GM12878 (cell line): ENCODE data around the gene DSG2. TPM values are rescaled to one million over a fixed set of nuclear protein-coding genes. Genes with fewer than 3 reads are reported as not detected.

Experiments
- ATAC-seq: fragments of 200-7000 bp; cut with Tn5 transposase; 3 replicates; pipeline ENCODE4 v1.9.1; 2020; ENCODE audit warnings: mild to moderate bottlenecking, moderate library complexity
- BruUV-seq: library from RNA; stranded (reverse); fragments of 400-500 nt; replicated peaks from 2 replicates; lab custom pipeline; 2021; lab: Mats Ljungman, UMichigan
- CTCF ChIA-PET: fragments of 300-600 bp; sonication (Branson Sonifier 250); formaldehyde crosslinking; extraction: SDS; loops from one replicate; lab custom pipeline; 2021; ENCODE audit warnings: inconsistent platforms; lab: Yijun Ruan, JAX
- POLR2A ChIA-PET: fragments of 350-600 bp; formaldehyde crosslinking; extraction: SDS; loops from one replicate; lab custom pipeline; 2021; ENCODE audit warnings: inconsistent platforms; lab: Charles Lee
- RAD21 ChIA-PET: fragments of 300-600 bp; sonication (Branson Sonifier 250); formaldehyde crosslinking; loops from one replicate; lab custom pipeline; 2023; ENCODE audit warnings: antibody characterized with exemption; ENCODE audit not compliant: unreplicated experiment; lab: Charles Lee
- SMC1A ChIA-PET: fragments of 300-600 bp; sonication (Branson Sonifier 250); formaldehyde crosslinking; loops from one replicate; lab custom pipeline; 2023; ENCODE audit not compliant: unreplicated experiment, uncharacterized antibody; lab: Charles Lee
- DNase-seq: peaks from one replicate; pipeline ENCODE4 v3.0.0-alpha.2; 2011; ENCODE audit warnings: low read depth, low spot score
- FAIRE-seq: peaks from 3 replicates; lab custom pipeline; 2011; peaks lifted over from hg19 to GRCh38; lab: Jason Lieb, UNC
- H2AFZ ChIP-seq: 2 replicates; pipeline ENCODE4 v1.6.0; 2011; ENCODE audit warnings: low read depth, low read length, control low read depth; ENCODE audit not compliant: control insufficient read depth
- H3K27ac ChIP-seq: 2 replicates; pipeline ENCODE4 v1.5.1; 2011; ENCODE audit warnings: control low read depth; ENCODE audit not compliant: control insufficient read depth, insufficient read depth
- H3K27me3 ChIP-seq, 2 experiments: replicated peaks in 1 of 2; 2 replicates each; pipeline versions ENCODE4 v1.6.0 to v1.6.1; 2011; ENCODE audit warnings: low read length in 1 of 2; ENCODE audit not compliant: control insufficient read depth in 2 of 2, insufficient read depth in 2 of 2
- H3K36me3 ChIP-seq, 2 experiments: 2 replicates each; pipeline ENCODE4 v1.5.1; 2011; ENCODE audit warnings: low read length in 1 of 2; ENCODE audit not compliant: control insufficient read depth in 2 of 2, insufficient read depth in 2 of 2
- H3K4me1 ChIP-seq: 2 replicates; pipeline ENCODE4 v1.6.1; 2011; ENCODE audit warnings: mild to moderate bottlenecking, low read length, moderate library complexity, mixed read lengths; ENCODE audit not compliant: control insufficient read depth, insufficient read depth
- H3K4me2 ChIP-seq: 2 replicates; pipeline ENCODE4 v1.6.0; 2011; ENCODE audit warnings: control low read depth; ENCODE audit not compliant: control insufficient read depth, insufficient read depth
- H3K4me3 ChIP-seq: fragments of 200-600 bp; sonication (generic); 2 replicates; pipeline ENCODE4 v1.5.1; 2016
- H3K79me2 ChIP-seq: 2 replicates; pipeline ENCODE4 v1.6.0; 2011; ENCODE audit warnings: low read length; ENCODE audit not compliant: control insufficient read depth, insufficient read depth
- H3K9ac ChIP-seq: 2 replicates; pipeline ENCODE4 v1.8.0; 2011; ENCODE audit warnings: low read length, control low read depth, mixed read lengths; ENCODE audit not compliant: control insufficient read depth, insufficient read depth
- H3K9me3 ChIP-seq: replicated peaks from 3 replicates; pipeline ENCODE4 v1.5.1; 2011; ENCODE audit warnings: mild to moderate bottlenecking, low read length; ENCODE audit not compliant: control insufficient read depth, insufficient read depth
- H4K20me1 ChIP-seq: 2 replicates; pipeline ENCODE4 v1.6.0; 2011; ENCODE audit not compliant: control insufficient read depth, insufficient read depth
- BACH1 ChIP-seq: fragments of 450-650 bp; IDR thresholded peaks from 2 replicates; pipeline ENCODE4 v1.6.1; 2017; ENCODE audit warnings: mild to moderate bottlenecking, borderline replicate concordance
- BCL3 ChIP-seq: IDR thresholded peaks from 2 replicates; pipeline ENCODE4 v1.6.1; 2011; ENCODE audit warnings: borderline replicate concordance, low read depth, mild to moderate bottlenecking, moderate library complexity, low read length; ENCODE audit not compliant: insufficient read depth, poor library complexity, severe bottlenecking
- BMI1 ChIP-seq: fragments of 450-650 bp; IDR thresholded peaks from 2 replicates; pipeline ENCODE4 v1.6.1; 2016; ENCODE audit warnings: mild to moderate bottlenecking, moderate library complexity, borderline replicate concordance
- BRCA1 ChIP-seq: IDR thresholded peaks from 2 replicates; pipeline ENCODE4 v1.6.1; 2011; ENCODE audit warnings: low read depth, low read length, improper control_type of control experiment
- CHD2 ChIP-seq: IDR thresholded peaks from 2 replicates; pipeline ENCODE4 v1.6.1; 2011; ENCODE audit warnings: low read depth, low read length, improper control_type of control experiment, borderline replicate concordance
- CREM ChIP-seq: IDR thresholded peaks from 2 replicates; pipeline ENCODE4 v1.6.1; 2014; ENCODE audit warnings: antibody characterized with exemption, low read depth
- DPF2 ChIP-seq: fragments of 450-650 bp; IDR thresholded peaks from 2 replicates; pipeline ENCODE4 v1.6.1; 2017; ENCODE audit warnings: mild to moderate bottlenecking
- EED ChIP-seq: sonication (generic); IDR thresholded peaks from 2 replicates; pipeline ENCODE4 v1.6.1; 2016; ENCODE audit warnings: antibody characterized with exemption, low read depth
- EGR1 ChIP-seq, 2 experiments: IDR thresholded peaks; 1 replicate in 1 of 2; 2 replicates in 1 of 2; pipeline ENCODE4 v1.6.1; 2011 to 2012; ENCODE audit warnings: low read depth in 2 of 2, low read length in 2 of 2, borderline replicate concordance in 1 of 2, mild to moderate bottlenecking in 1 of 2, moderate library complexity in 1 of 2
- EP300 ChIP-seq, 2 experiments: fragments of 150-350 bp in 1 of 2; IDR thresholded peaks; 2 replicates each; pipeline ENCODE4 v1.6.1; 2011 to 2012; ENCODE audit warnings: low read depth in 2 of 2, low read length in 2 of 2, borderline replicate concordance in 1 of 2, improper control_type of control experiment in 1 of 2, inconsistent platforms in 1 of 2; ENCODE audit not compliant: control insufficient read depth in 1 of 2
- FOXM1 ChIP-seq: IDR thresholded peaks from 2 replicates; pipeline ENCODE4 v1.6.1; 2012; ENCODE audit warnings: low read depth, mild to moderate bottlenecking, inconsistent platforms, low read length, moderate library complexity
- GATAD2B ChIP-seq: fragments of 450-650 bp; conservative IDR thresholded peaks from 2 replicates; pipeline ENCODE4 v1.6.1; 2017; ENCODE audit warnings: low read depth, mild to moderate bottlenecking, moderate library complexity
- HCFC1 ChIP-seq: fragments of 150-350 bp; IDR thresholded peaks from 2 replicates; pipeline ENCODE4 v1.6.1; 2014; ENCODE audit warnings: low read length
- IKZF1 ChIP-seq: fragments of 450-650 bp; conservative IDR thresholded peaks from 2 replicates; pipeline ENCODE4 v1.6.1; 2017; ENCODE audit warnings: antibody characterized with exemption, mild to moderate bottlenecking
- IKZF2 ChIP-seq, 2 experiments: fragments of 450-650 bp; IDR thresholded peaks; 2 replicates each; pipeline ENCODE4 v1.6.1; 2017; ENCODE audit warnings: mild to moderate bottlenecking in 2 of 2, moderate library complexity in 2 of 2
- MEF2A ChIP-seq: IDR thresholded peaks from 2 replicates; pipeline ENCODE4 v1.6.1; 2011; ENCODE audit warnings: low read depth, mild to moderate bottlenecking, low read length, moderate library complexity; ENCODE audit not compliant: insufficient read depth
- MEF2B ChIP-seq: fragments of 450-650 bp; IDR thresholded peaks from 2 replicates; pipeline ENCODE4 v1.6.1; 2018; ENCODE audit warnings: mild to moderate bottlenecking, moderate library complexity; ENCODE audit not compliant: partially characterized antibody, poor library complexity, severe bottlenecking
- MTA2 ChIP-seq: fragments of 450-650 bp; IDR thresholded peaks from 2 replicates; pipeline ENCODE4 v1.6.1; 2016; ENCODE audit warnings: low read depth, mild to moderate bottlenecking, moderate library complexity
- NKRF ChIP-seq: fragments of 450-650 bp; conservative IDR thresholded peaks from 2 replicates; pipeline ENCODE4 v1.6.1; 2017; ENCODE audit warnings: mild to moderate bottlenecking, moderate library complexity
- RELA ChIP-seq: fragments of 450-650 bp; IDR thresholded peaks from 2 replicates; pipeline ENCODE4 v1.8.0; 2014; ENCODE audit warnings: borderline replicate concordance; ENCODE audit not compliant: partially characterized antibody
- RUNX3 ChIP-seq: IDR thresholded peaks from 2 replicates; pipeline ENCODE4 v1.6.1; 2012; ENCODE audit warnings: low read length, inconsistent platforms
- TCF12 ChIP-seq: IDR thresholded peaks from 2 replicates; pipeline ENCODE4 v1.6.1; 2011; ENCODE audit warnings: low read depth, mild to moderate bottlenecking, low read length
- ZNF274 ChIP-seq: IDR thresholded peaks from one replicate; pipeline ENCODE4 v1.8.0; 2011; ENCODE audit not compliant: insufficient read length, insufficient read depth
- WGBS: methylation state at CpG from one replicate; pipeline ENCODE4 v1.1.6; 2016; ENCODE audit warnings: low lambda C conversion rate; ENCODE audit not compliant: insufficient replicate concordance, insufficient coverage; ENCODE audit errors: missing lambda C conversion rate; 5-methylcytosine and 5-hydroxymethylcytosine counted together
- in situ Hi-C: fragments of 300-500 bp; cut with MboI; formaldehyde crosslinking; loops from 9 replicates; pipeline ENCODE4 v1.14.3; 2018; ENCODE audit warnings: mixed read lengths
- intact Hi-C: fragments of 100-400 bp; cut with micrococcal nuclease; formaldehyde crosslinking; loops from one replicate; pipeline ENCODE4 v1.14.2; 2022; ENCODE audit not compliant: unreplicated experiment
- polyA plus RNA-seq, 11 experiments: library from polyadenylated mRNA; depleted of rRNA in 4 of 11; unstranded in 6 of 11; stranded (reverse) in 5 of 11; fragments of >200 nt; fragmentation: Nextera tagmentation in 4 of 11; fragmentation: Illumina TruSeq in 1 of 11; extraction: Ambion mirVana in 4 of 11; extraction: Trizol in 1 of 11; gene quantifications; 1 replicate in 1 of 11; 2 replicates in 10 of 11; pipeline versions ENCODE4 v1.2.1 to v1.2.3, GENCODE V29; 2011 to 2016; ENCODE audit warnings: inconsistent platforms in 2 of 11, missing spikeins in 2 of 11, low read depth in 1 of 11
- total RNA-seq, 4 experiments: library from RNA; depleted of rRNA in 3 of 4; stranded (reverse); fragments of >200 nt in 3 of 4; fragmentation: Illumina TruSeq in 1 of 4; extraction: Trizol in 1 of 4; gene quantifications; 2 replicates each; pipeline versions ENCODE4 v1.2.1 to v1.2.3, GENCODE V29; 2013 to 2021

The DSG2 gene
- total and polyA plus RNA-seq, 10 of the 15 experiments (the other 5 are each of a cell fraction or from before 2014, with no cell fraction given), result 11.7 to 46.2 (median 28.0) TPM

GRCh38 chr18:31493171-31493570 is 4.8 kb upstream of the DSG2 start:
- 22% methylated on average over 7 of the region's 7 CpGs for WGBS
- Histone ChIP-seq H3K9me3 (no peaks in the 10 kb centered on the region; the same call in 2 of the 3 replicates), H4K20me1 (no peaks in the 10 kb centered on the region), H3K27ac (no peak overlapping the region), H3K4me3 (no peak overlapping the region), H3K36me3 (no peaks in the 10 kb centered on the region), H3K79me2 (no peaks in the 10 kb centered on the region; the same call in 1 of the 2 replicates), H3K4me2 (no peak overlapping the region; the same call in 1 of the 2 replicates), H3K4me1 (peaks cover 7% of the 10 kb centered on the region), H3K9ac (no peak overlapping the region), H2AFZ (no peak overlapping the region), H3K27me3 (no peaks in the 10 kb centered on the region)
- FAIRE-seq (no peak), ATAC-seq (peak; percentile 7; the same call in 1 of the 3 replicates), DNase-seq (no peak)
- ChIA-PET RAD21 (no interaction called here), SMC1A (interaction anchor here (0.6 to 4.3 kb wide), 7 partner anchors 9 to 992 kb away, joined by 3 to 18 read pairs (median 4); no protein-coding TSS in a partner anchor), POLR2A (no interaction called here), CTCF (interaction anchor here (1.0 to 2.2 kb wide), 2 partner anchors 19 to 21 kb away, joined by 3 to 5 read pairs; no protein-coding TSS in a partner anchor)
- BruUV-seq, result no TSS peak
- in situ Hi-C loops, result no loop called here
- intact Hi-C loops, result loop anchor here (10.0 kb wide), 1 partner anchor 258 kb away; no protein-coding TSS in a partner anchor
- no peak for TF ChIP-seq ZNF274
- TF ChIP-seq HCFC1, result no peak
- TF ChIP-seq MEF2A, result 0 out of 2 replicates have a peak, but pooled peaks have one; percentile 48
- TF ChIP-seq IKZF1, result peak; percentile 97
- peak; percentile 98 for TF ChIP-seq IKZF2 (IDR thresholded peaks at IDR 0.05)
- peak; percentile 95 to 96; a peak in 3 of 4 replicates for TF ChIP-seq EP300 (IDR thresholded peaks at IDR 0.05; ENCODE audit: borderline replicate concordance in 1 of 2, control insufficient read depth in 1 of 2, low read depth in 2 of 2, low read length in 2 of 2)
- 0 out of 2 replicates have a peak, but pooled peaks have one; percentile 54 for TF ChIP-seq GATAD2B
- peak; percentile 87 for TF ChIP-seq RUNX3
- TF ChIP-seq MTA2, result peak; percentile 90
- TF ChIP-seq BMI1, result peak; percentile 72; the same call in 1 of the 2 replicates
- TF ChIP-seq TCF12, result peak; percentile 62; the same call in 1 of the 2 replicates
- peak; percentile 47 for TF ChIP-seq BCL3
- no peak for TF ChIP-seq BRCA1
- TF ChIP-seq MEF2B, result peak; percentile 63
- peak; percentile 93 for TF ChIP-seq DPF2
- no peak for TF ChIP-seq NKRF
- peak; percentile 95 for TF ChIP-seq EED
- peak; percentile 73; the same call in 1 of the 2 replicates for TF ChIP-seq CHD2
- TF ChIP-seq BACH1, result peak; percentile 88; the same call in 1 of the 2 replicates
- TF ChIP-seq EGR1 (IDR thresholded peaks at IDR 0.05; ENCODE audit: borderline replicate concordance in 1 of 2, low read depth in 2 of 2, low read length in 2 of 2), result peak in 1 of 2 experiments; percentile 23; a peak in 1 of 3 replicates
- peak; percentile 86 for TF ChIP-seq CREM
- peak; percentile 79 for TF ChIP-seq FOXM1
- TF ChIP-seq RELA, result peak; percentile 77
